Suprapubic skin (tissue), 4 donors: Measurements from ENCODE around the gene SLIRP. TPM values are rescaled to one million over a fixed set of nuclear protein-coding genes. Genes with fewer than 3 reads are reported as not detected.
"Not testable (repeated sequence)": the region's sequence is repeated elsewhere in the genome, so short reads cannot be mapped to it uniquely, and the experiment has no call there.

Experiments used
- DNase-seq, 2 donors: peaks; one replicate each; pipeline ENCODE4 v3.0.0-alpha.2; 2019; ENCODE audit warnings: low spot score in 2 of 2
- H3K27ac ChIP-seq: fragments of 200-600 bp; sonication (generic); one replicate; pipeline ENCODE4 v1.5.1; 2019
- H3K27me3 ChIP-seq: fragments of 200-600 bp; sonication (generic); one replicate; pipeline ENCODE4 v1.5.1; 2019
- H3K36me3 ChIP-seq: fragments of 200-600 bp; sonication (generic); one replicate; pipeline ENCODE4 v1.5.1; 2019
- H3K4me1 ChIP-seq: fragments of 200-600 bp; sonication (generic); one replicate; pipeline ENCODE4 v1.5.1; 2019
- H3K4me3 ChIP-seq: fragments of 200-600 bp; sonication (generic); one replicate; pipeline ENCODE4 v1.5.1; 2019; ENCODE audit warnings: mild to moderate bottlenecking
- H3K9me3 ChIP-seq: fragments of 200-600 bp; sonication (generic); one replicate; pipeline ENCODE4 v1.5.1; 2019
- EP300 ChIP-seq: sonication (generic); formaldehyde crosslinking; IDR thresholded peaks from one replicate; pipeline ENCODE4 v1.6.1; 2017; ENCODE audit warnings: antibody characterized with exemption
- POLR2A ChIP-seq, 2 donors: fragments of 450-650 bp; IDR thresholded peaks; one replicate each; pipeline ENCODE4 v1.6.1; 2017; ENCODE audit warnings: antibody characterized with exemption in 2 of 2, mild to moderate bottlenecking in 2 of 2, moderate library complexity in 2 of 2
- POLR2AphosphoS5 ChIP-seq, 3 donors: sonication (generic); formaldehyde crosslinking; IDR thresholded peaks; one replicate each; pipeline ENCODE4 v1.6.1; 2017; ENCODE audit warnings: antibody characterized with exemption in 3 of 3
- WGBS: methylation state at CpG from one replicate; pipeline ENCODE4 v1.1.5; 2018; 5-methylcytosine and 5-hydroxymethylcytosine counted together
- total RNA-seq, 4 donors: library from RNA; depleted of rRNA; stranded (reverse); fragments of >200 nt; gene quantifications; one replicate each; pipeline ENCODE4 v1.1.0, GENCODE V29; 2016
- TF ChIP-seq, protein P1 (sequence below), 2 donors: fragments of 200-600 bp in 1 of 2; fragments of 450-650 bp in 1 of 2; sonication (generic) in 1 of 2; IDR thresholded peaks; one replicate each; pipeline ENCODE4 v1.5.1; 2016 to 2019; ENCODE audit warnings: antibody characterized with exemption in 2 of 2, mild to moderate bottlenecking in 1 of 2, moderate library complexity in 1 of 2

Gene SLIRP
- total RNA-seq, 4 donors from 2014 or later, result 59.1 to 147 (median 127) TPM

DNA sequence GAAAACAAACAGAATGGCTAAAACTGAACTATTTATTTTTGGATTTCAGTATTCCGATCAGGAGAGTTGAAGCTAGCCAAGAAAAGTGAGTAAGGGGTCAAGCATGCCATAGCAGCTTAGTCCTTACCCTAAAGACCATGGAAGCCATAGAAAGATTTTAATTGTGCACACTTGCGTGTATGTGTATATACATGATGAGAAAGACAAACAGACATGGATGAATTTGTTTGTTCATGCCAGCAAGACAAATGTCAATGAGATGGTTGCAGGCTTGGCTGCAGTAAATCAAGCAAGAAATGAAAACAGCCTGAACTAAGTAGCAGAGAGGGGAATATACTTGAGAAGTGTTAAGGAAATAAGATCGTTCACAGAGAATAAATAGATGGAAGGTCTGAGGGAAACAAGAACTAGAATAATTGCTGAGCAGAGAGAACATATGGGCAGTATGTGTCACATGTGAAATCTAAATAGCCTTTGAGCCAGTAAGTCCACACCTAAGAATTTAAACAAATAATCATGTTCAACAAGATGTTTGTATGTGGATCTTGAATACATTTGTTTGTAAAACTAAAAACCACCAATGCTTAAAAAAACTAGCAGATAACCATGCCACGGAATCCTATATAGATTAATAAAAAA, 38.3 kb downstream of the SLIRP start:
- Histone ChIP-seq H3K27ac (no peak overlapping the region), H3K36me3 (peaks cover 67% of the 10 kb centered on the region), H3K9me3 (no peaks in the 10 kb centered on the region), H3K27me3 (no peaks in the 10 kb centered on the region), H3K4me1 (no peaks in the 10 kb centered on the region), H3K4me3 (no peak overlapping the region)
- DNase-seq, result no peak
- 61% methylated on average over 4 of the region's 4 CpGs for WGBS
- TF ChIP-seq, protein P1, sequence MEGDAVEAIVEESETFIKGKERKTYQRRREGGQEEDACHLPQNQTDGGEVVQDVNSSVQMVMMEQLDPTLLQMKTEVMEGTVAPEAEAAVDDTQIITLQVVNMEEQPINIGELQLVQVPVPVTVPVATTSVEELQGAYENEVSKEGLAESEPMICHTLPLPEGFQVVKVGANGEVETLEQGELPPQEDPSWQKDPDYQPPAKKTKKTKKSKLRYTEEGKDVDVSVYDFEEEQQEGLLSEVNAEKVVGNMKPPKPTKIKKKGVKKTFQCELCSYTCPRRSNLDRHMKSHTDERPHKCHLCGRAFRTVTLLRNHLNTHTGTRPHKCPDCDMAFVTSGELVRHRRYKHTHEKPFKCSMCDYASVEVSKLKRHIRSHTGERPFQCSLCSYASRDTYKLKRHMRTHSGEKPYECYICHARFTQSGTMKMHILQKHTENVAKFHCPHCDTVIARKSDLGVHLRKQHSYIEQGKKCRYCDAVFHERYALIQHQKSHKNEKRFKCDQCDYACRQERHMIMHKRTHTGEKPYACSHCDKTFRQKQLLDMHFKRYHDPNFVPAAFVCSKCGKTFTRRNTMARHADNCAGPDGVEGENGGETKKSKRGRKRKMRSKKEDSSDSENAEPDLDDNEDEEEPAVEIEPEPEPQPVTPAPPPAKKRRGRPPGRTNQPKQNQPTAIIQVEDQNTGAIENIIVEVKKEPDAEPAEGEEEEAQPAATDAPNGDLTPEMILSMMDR (IDR thresholded peaks at IDR 0.05), result no peak
- no peak for TF ChIP-seq POLR2A (IDR thresholded peaks at IDR 0.05)
- TF ChIP-seq EP300, result no peak
- TF ChIP-seq POLR2AphosphoS5 (IDR thresholded peaks at IDR 0.05), result no peak

DNA sequence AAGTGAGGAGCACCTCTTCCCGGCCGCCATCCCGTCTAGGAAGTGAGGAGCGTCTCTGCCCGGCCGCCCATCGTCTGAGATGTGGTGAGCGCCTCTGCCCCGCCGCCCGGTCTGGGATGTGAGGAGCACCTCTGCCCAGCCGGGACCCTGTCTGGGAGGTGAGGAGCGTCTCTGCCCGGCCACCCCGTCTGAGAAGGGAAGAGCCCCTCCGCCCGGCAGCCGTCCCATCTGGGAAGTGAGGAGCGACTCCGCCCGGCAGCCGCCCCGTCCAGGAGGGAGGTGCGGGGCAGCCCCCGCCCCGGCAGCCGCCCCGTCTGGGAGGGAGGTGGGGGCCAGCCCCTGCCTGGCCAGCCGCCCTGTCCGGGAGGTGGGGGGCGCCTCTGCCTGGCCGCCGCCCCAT, 39.5 kb downstream of the SLIRP start:
- WGBS, result 81% methylated on average over 14 of the region's 33 CpGs
- H3K4me3 ChIP-seq, H3K4me1 ChIP-seq, DNase-seq, H3K9me3 ChIP-seq, H3K27me3 ChIP-seq, H3K27ac ChIP-seq: not testable (repeated sequence)
- H3K36me3 ChIP-seq, result peaks cover 71% of the 10 kb centered on the region

DNA sequence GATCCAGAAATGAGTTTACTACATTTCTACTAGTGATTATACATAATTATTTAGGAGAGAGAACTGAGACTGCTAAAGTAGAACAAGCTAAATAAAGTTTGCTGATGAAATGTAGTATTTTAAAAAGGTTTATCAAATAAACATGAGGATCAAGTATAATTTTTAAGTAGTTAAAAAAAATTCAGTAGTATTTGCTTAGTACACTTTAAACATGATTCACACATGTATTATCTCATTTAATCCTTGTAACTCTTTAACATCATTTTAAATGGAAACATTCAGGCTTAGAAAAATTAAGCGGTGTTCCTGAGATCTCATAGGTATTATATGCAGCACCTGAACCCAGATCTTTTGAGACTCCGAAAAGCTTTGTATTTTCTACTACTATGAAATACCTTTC, 44.4 kb downstream of the SLIRP start:
- peaks cover 68% of the 10 kb centered on the region for H3K36me3 ChIP-seq
- DNase-seq, result no peak
- no peak overlapping the region for H3K27ac ChIP-seq
- no peaks in the 10 kb centered on the region for H3K27me3 ChIP-seq
- no peak overlapping the region for H3K4me3 ChIP-seq
- WGBS, result 98% methylated on average over 2 of the region's 2 CpGs
- no peaks in the 10 kb centered on the region for H3K4me1 ChIP-seq
- TF ChIP-seq POLR2AphosphoS5 (IDR thresholded peaks at IDR 0.05) (no peak), EP300 (no peak), POLR2A (IDR thresholded peaks at IDR 0.05) (no peak)
- TF ChIP-seq, protein P1 (IDR thresholded peaks at IDR 0.05), result no peak
- no peaks in the 10 kb centered on the region for H3K9me3 ChIP-seq

DNA sequence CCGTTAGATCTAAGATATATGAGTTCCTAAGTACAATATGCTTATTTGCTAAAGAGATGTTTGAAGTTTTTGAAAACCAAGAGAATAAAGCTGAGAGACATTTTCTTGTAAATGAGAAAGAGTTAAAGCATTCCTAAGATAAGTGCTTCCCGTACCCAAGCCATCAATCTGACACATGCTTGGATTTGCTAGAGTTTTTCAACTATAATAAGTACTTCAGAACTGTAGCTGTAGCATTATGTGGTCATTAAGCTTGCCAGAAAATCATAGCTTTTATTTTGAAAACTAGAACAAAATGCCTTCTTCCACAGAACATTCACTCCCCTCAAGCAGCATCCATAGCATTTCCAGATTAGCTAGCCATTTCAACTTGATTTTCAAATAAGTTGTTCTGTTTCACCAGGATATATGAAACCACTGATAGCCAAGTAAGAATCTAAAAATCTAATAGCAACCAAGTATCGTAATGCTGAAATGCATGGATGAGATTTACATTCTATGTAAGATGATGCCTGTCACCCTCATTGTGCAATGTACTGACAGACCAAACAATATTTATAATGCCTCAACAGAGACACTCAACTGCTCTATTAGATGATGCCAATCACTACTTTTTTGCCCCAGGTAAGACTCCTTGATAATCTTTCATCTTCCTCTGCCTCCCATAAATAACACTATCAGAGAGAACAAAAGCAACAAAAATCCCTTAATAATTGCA, 45.1 kb downstream of the SLIRP start:
- H3K4me1 ChIP-seq, result no peaks in the 10 kb centered on the region
- TF ChIP-seq POLR2A (IDR thresholded peaks at IDR 0.05) (no peak), EP300 (no peak), POLR2AphosphoS5 (IDR thresholded peaks at IDR 0.05) (no peak)
- TF ChIP-seq, protein P1 (IDR thresholded peaks at IDR 0.05), result no peak
- no peak overlapping the region for H3K27ac ChIP-seq
- H3K36me3 ChIP-seq, result peaks cover 61% of the 10 kb centered on the region
- H3K9me3 ChIP-seq, result no peaks in the 10 kb centered on the region
- H3K27me3 ChIP-seq, result no peaks in the 10 kb centered on the region
- no peak overlapping the region for H3K4me3 ChIP-seq
- no peak for DNase-seq
- 77% methylated on average over 3 of the region's 3 CpGs for WGBS

DNA sequence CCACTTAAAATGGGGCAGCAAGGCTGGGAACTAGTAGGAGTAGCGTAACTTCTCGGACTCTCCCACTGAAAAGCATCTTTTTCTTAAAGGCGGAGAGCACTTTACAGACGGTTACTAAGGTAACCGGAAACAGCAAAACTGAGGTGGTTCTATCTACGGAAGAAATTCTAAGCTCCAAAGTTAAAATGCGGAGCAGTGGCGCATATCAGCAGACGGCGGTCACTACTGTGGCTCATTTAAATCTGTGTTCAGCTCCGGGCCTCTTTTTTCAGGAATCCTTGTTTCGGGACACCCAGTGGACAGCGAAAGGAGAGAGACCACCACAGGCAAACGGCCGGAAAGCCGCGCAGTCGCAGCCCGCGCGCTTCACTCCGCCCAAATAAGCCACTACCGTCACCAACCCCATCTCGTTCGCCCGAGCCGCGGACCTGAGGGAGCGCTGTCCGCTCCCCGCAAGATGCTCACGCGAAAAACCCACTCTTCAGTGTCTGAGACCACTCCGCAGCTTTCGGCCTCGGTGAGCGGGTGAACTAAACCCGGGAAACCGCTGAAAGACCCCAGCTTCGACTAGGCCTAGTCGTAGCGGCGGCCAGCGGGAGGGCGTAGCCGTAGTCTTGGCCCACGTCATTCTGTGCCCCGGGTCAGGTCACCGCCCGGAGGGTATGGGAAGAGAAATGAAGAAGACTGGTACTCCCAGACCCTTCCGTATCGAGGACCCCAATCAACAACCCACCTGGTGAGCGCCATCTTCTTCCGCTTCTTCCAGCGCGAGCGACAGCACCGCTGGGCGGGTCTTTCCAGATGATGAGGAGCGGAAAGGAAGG, 52.7 kb downstream of the SLIRP start, which contains the start of gene SNW1:
Gene SNW1, minus strand, starts transcription at position 776 of the 824 bp plus-strand sequence. Its CDS starts 29 bp downstream, at position 747.
- H3K4me1 ChIP-seq, result peaks cover 29% of the 10 kb centered on the region
- WGBS, result under 1% methylated on average over 49 of the region's 60 CpGs
- peak within 1 kb of the TSS; percentile 97 for H3K4me3 ChIP-seq
- peak within 1 kb of the TSS; percentile 94 for H3K27ac ChIP-seq
- H3K36me3 ChIP-seq, result no peaks in the 10 kb centered on the region
- H3K27me3 ChIP-seq, result no peaks in the 10 kb centered on the region
- no peaks in the 10 kb centered on the region for H3K9me3 ChIP-seq
- TF ChIP-seq POLR2AphosphoS5 (IDR thresholded peaks at IDR 0.05) (peak in 2 of 3 donors; percentile 31 to 84), EP300 (no peak), POLR2A (IDR thresholded peaks at IDR 0.05) (peak; percentile 38 to 84)
- TF ChIP-seq, protein P1 (IDR thresholded peaks at IDR 0.05), result no peak
- DNase-seq, result peak; percentile 94 to 95
